GM19351 (cell line): ENCODE measurements around the gene MUC5AC.

Experiments
- ATAC-seq: cut with Tn5 transposase; IDR thresholded peaks from one replicate; pipeline ENCODE4 v1.9.1; 2021; ENCODE audit warnings: mild to moderate bottlenecking, moderate library complexity; ENCODE audit not compliant: unreplicated experiment

MUC5AC gene

DNA sequence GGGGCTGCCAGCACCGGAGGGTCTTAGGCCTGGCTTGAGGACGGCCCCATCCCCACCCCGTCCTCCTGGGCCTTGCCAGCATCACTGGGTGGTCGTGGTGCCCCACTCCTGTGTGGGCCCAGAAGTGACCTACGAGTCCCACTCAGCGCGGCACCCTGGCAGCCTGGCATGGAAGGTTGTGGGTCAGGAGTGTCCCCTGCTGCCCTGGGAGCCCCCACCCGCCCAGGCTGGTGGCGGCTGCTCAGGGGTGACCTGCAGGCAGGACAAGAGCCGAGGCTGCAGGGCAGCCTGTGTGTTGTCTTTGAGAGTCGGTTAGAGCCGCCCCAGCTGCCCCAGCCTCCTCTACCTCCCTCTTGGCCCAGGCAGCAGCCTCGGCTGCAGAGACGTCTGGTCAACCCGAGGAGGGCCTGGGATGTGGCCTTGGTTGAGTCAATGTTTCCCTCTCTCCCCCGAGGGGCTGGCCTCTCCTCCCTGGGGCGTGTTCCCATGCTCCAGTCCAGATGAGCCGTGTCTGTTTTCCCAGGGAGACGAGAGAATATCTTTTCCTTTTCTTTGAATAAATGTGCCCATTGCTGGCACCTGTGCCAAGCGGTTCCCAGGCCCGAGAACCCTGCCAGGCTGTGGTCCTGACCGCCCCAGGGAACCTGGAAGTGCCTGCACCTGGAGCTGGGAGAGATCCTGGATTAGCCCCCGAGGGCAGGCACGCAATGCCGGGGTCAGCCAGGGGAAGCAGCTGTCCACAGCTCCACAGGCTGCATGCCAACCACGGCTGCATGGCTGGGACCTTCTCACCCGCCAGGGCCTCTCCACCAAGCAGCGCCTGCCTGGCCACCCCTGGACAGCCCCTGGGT, 35.7 kb upstream of the MUC5AC start:
- ATAC-seq: no peak

GRCh38 chr11:1122664-1123002, 35.1 kb upstream of the MUC5AC start:
- no peak for ATAC-seq

DNA sequence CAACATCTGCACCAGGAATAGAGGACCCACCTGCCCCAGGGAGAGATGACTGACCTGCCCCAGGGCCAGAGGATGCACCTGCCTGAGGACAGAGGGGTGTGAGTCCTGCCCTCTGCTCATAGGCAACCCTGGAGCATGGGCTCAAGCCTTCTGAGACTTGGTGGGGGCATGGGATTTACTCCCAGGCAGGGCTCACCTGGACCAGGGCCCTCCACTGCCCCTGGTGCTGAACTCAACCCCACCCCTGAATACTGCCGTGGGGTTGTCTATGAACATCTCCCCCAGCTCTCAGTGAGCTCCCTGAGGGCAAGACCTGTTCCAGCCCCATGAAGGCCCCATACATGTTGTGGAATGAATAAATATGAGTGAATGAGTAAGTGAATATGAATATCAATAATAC, 33.8 kb upstream of the MUC5AC start:
- no peak for ATAC-seq

DNA sequence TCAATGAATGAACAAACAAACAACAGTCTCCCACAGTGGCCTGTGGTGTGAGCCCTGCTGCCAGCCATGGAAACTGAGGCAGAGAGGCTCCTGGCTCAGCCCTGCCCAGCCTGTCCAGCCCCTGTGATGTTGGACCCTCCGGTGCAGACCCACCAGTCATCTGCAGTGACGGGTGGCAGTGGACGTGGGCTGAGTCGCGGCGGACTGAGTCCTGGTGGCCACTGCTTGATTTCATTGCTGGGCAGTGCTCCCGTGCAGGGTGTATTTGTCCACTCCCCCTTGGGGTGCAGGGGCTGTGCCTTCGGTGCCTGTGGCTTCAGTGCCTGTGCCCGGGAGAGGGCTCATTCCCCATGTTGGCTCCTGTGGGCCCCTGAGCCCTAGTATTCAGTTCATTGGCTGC, 31.9 kb upstream of the MUC5AC start:
- no peak for ATAC-seq

DNA sequence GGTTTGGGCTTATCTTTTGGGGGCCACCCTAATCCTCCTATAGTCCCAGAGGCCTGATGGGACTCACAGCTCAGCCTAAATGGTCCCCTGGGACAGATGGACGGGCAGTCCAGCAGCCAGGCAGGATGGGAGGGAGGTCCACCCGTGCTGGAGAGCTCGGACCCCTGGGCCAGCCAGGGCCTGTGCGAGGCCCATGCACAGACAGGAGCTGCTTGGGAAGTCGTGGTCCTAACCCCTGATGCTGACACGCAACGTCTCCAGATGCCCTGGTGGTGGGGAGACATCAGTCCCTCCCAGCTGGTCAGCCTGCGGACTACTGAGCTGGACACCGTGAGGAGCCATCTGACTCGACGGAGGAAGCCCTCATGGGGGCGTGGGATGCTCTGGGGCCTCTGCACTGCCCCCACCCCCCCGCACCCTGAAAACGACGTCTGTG, 31.2 kb upstream of the MUC5AC start:
- no peak for ATAC-seq

DNA sequence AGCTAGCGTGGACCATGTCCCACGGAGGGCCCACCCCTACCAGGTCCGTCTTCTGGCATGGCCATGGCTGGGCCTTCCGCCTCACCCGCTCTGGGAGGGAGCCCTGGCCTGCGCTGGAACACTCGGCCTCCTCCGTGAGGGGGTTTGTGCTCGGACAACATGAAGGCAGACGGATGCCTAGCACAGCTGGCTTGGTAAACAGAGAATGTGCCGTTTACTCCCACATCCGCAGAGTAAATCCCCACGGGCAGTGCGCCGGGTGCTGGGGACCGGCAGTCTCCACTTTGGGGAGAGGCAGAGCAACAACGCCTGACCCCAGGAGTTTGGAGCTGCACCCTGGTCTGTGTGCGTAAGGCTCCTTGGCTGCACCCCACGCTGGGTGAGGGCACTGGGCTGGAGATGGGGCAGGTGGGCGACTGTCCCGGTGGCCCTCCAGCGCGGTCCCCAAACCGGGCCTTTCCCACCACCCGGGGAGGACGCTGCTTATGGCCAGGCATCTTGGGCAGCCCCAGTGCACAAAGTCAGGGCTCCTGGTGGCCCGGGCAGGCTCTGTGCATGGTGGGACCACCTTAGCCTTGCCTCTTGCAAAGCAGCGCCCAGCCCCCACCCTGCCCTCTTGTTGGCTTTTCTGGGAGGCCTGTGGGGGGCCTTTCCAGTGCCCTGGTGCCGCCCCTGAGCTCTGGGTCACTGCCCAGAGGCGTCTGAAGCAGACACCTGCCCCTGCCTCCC, 30.7 kb upstream of the MUC5AC start:
- ATAC-seq: no peak

- ATAC-seq: no peak
Measured at GRCh38 chr11:1127664-1128162, 30.0 kb upstream of the MUC5AC start.

GRCh38 chr11:1128311-1129142, 29.2 kb upstream of the MUC5AC start:
- no peak for ATAC-seq

GRCh38 chr11:1129143-1129610, 28.6 kb upstream of the MUC5AC start:
- ATAC-seq: no peak

GRCh38 chr11:1129611-1130160, 28.1 kb upstream of the MUC5AC start:
- no peak for ATAC-seq

- ATAC-seq: no peak
Measured at GRCh38 chr11:1130276-1131032, 27.3 kb upstream of the MUC5AC start.

DNA sequence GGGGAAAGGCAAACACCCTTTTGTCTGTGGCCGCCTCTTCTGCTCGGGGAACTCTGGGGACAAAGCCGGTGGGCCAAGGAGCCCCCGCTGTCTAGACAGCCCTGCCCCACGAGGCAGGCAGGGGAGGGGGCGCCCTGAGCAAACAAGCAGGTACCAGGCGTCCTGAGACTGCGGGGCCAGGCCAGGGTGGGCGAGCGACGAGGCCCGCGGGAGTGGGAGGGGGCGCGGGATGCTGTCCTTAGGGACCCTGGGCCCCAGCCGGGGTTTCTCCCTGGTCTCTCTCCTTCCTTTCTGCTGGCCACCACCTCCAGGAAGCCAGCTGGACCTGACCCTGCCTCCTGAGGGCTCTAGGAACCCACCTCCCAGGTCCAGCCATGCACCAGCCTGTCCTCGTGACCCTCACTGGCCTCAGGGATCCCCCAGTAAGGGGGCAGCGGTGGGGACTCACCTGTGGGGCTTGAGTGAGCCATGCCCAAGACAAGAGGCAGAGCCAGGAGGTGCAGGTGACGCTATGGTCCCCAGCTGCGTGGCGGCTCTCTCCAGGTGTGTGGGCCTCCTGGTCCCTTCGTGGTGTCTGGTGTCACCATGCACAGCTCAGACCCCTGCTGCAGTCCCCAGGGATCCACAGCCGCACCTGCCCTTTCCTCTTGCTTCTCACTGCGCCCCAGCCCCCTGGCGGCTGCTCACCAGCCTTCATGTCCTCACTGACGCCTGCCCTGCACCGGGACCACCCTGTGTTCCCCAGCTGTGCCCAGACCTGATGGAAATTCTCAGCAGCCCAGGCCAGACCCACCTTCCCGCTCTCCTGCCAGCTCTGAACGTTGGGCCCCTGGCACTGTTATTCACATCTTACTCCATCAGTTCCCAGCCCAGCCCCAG, 26.5 kb upstream of the MUC5AC start:
- ATAC-seq: no peak

DNA sequence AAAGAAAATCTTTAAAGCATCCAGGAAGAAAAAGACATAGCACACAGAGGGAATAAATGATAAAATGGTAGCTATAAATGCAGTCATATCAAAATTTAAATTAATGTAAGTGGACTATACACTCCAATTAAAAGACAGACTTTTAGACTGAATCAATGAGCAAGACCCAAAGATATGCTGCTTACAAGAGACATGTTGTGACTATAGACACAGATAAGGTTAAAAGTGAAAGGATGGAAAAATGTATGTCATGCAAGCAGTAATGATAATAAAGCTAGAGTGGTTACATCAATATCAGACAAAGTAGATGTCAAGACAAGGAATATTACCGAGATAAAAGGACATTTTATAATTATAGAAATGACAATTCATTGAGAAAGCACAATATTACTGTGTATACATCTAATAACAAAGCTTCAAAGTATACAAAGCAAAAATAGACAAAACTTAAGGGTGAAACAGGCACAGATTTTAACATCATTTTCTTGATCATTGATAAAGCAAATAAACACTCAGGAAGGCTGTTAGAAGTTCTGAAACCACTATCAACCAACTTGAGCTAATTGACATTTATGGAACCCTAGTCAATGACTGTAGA, 22.8 kb upstream of the MUC5AC start:
- ATAC-seq: no peak

DNA sequence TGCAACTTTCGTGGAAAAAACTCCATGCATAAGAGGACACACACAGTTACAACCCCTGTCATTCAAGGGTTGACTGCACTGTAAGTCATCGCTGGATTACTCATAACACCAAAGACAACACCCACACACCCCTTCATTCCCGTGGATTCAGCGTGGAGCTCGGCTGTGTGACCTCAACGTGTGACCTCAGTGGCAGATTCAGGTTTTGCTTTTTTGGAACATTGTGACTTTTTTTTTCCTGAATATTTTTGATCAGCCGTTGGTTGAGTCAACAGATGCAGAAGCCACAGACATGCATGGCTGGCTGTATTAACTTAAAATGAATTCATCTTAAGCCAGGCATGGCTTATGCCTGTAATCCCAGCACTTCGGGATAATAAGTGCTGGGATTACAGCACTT, 19.7 kb upstream of the MUC5AC start:
- no peak for ATAC-seq

GRCh38 chr11:1139441-1140083, 18.2 kb upstream of the MUC5AC start:
- ATAC-seq: no peak

DNA sequence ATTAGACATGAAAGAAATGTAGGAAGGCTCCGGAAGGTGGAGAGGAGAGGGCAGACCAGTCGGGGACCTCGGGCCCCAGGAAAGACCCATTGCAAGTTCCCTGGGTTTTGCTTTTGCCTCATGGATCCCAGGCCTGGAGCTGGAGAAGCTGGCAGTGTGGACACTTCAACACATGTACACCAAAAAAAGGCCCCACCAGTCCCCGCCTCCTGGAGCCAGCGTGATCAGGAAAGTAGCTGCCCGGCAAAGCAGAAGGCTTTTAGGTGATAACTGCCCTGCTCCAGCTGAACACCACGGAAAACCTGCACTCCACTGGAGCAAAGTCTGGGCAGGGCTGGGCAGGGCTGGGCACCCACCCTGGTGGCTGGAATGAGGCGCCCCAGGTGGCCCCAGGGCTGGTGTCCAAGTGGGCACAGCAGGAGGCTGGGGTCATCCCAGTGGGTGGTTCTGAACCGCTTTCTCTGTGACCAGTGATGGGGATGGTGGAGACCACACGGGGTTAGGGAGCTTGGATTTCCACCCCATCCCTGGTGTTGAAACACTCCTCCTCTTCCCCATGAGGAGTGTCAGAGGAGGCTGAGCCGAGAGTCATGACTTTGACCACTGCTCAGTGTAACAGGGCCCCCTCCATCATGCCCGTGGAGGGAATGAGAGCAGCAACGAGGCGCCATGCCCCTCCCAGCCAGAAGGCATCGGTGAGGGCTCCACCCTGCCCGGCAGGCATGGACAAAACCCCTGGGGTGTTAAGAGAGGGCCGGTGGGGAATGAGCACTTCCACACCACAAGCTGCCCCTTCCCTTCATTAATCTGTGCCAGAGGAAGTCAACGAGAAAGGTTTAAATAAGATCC, 16.9 kb upstream of the MUC5AC start:
- no peak for ATAC-seq

DNA sequence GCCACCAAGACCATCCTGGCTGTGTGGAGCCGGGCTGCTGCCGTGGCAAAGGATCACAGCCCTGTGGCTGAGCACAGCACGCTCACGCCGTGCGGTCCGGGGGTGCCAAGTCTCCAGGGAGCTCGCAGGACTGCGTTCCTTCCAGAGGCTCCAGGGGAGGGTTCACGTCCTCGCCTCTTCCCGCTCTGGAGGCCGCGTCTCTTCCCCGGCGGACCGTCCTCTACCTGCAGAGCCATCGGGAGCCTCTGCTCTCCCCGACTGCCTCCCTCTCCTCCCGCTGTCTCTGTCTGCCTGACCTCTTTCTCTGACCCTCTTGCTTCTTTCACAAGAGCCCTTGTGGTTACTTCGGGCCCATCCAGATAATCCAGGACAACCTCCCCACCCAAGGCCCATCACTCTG, 11.4 kb upstream of the MUC5AC start:
- no peak for ATAC-seq
